ENCODE measurements around the gene LCN10. TPM values are rescaled to one million over a fixed set of nuclear protein-coding genes. Genes with fewer than 3 reads are reported as not detected.

The LCN10 gene
- total and polyA plus RNA-seq, 2 of the 13 experiments (the other 11 are each of a cell fraction or from before 2014, with no cell fraction given), result 0.53 to 0.61 TPM

DNA sequence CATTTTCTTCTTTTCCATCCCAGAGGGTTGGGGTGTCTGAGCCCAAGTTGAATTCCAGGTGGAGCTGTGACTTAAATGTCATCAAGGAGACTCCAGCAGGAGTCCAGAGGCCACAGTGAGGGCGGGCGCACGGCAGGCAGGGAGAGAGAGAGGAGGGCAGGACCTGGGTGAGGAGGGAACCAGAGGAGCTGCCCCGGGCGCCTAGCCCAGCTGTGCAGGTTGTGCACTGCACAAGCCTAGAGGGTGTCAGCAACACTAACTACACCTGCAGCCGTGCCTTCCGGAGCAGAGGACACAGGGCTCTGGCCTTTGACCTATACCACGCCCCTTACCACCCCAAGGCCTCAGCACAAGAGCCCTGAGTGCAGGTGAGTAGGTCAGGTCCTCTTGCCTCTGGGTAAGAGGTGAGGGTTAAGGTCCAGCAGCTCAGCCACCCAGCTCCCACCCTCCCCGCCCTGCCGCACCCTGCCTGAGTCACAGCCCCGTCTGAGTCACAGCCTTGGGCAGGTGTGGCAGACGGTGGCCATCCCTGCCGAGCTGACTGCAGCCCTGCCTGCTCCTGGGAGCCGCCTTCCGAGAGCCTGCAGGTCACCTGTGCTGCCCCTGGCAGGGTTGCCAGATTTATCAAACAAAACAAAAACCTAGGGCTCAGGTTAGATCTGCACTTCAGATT is 49.1 kb downstream of the LCN10 start (continued):
- no peak for TF ChIP-seq ZBTB46 (CRISPR knock-in tag; IDR thresholded peaks at IDR 0.05; ENCODE audit: borderline replicate concordance)
- TF ChIP-seq ZNF407 (CRISPR knock-in tag; IDR thresholded peaks at IDR 0.05; ENCODE audit: not compliant biosample characterization), result no peak
- peak; percentile 59; the same call in 1 of the 2 replicates for TF ChIP-seq DPF2 (CRISPR knock-in tag; IDR thresholded peaks at IDR 0.05; ENCODE audit: borderline replicate concordance, low read depth)
- TF ChIP-seq ZNF441 (CRISPR knock-in tag; IDR thresholded peaks at IDR 0.05; ENCODE audit: borderline replicate concordance), result no peak
- TF ChIP-seq CHD2 (IDR thresholded peaks at IDR 0.05; ENCODE audit: low read depth, low read length), result no peak
- peak; percentile 88; the same call in 1 of the 2 replicates for TF ChIP-seq TBX2 (CRISPR knock-in tag; IDR thresholded peaks at IDR 0.05; ENCODE audit: borderline replicate concordance)
- TF ChIP-seq RXRB (CRISPR knock-in tag; IDR thresholded peaks at IDR 0.05; ENCODE audit: borderline replicate concordance), result peak; percentile 98
- no peak for TF ChIP-seq ZBTB3 (CRISPR knock-in tag; IDR thresholded peaks at IDR 0.05; ENCODE audit: borderline replicate concordance, low read depth)
- no peak for TF ChIP-seq FIP1L1 (IDR thresholded peaks at IDR 0.05; ENCODE audit: borderline replicate concordance, insufficient read depth, low read depth, low read length)
- TF ChIP-seq, protein P1, sequence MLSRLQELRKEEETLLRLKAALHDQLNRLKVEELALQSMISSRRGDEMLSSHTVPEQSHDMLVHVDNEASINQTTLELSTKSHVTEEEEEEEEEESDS (CRISPR knock-in tag; IDR thresholded peaks at IDR 0.05; ENCODE audit: borderline replicate concordance), result 0 out of 2 replicates have a peak, but pooled peaks have one; percentile 52
- TF ChIP-seq ZNF20 (CRISPR knock-in tag; IDR thresholded peaks at IDR 0.05), result no peak
- no peak for TF ChIP-seq KAT2B (IDR thresholded peaks at IDR 0.05; ENCODE audit: borderline replicate concordance, low read depth, low read length)
- TF ChIP-seq RNF219 (CRISPR knock-in tag; IDR thresholded peaks at IDR 0.05), result no peak
- TF ChIP-seq STAG1 (CRISPR knock-in tag; IDR thresholded peaks at IDR 0.05), result no peak
- peak; percentile 84 for TF ChIP-seq ZBTB38 (CRISPR knock-in tag; IDR thresholded peaks at IDR 0.05)
- TF ChIP-seq HDAC1 (CRISPR knock-in tag; IDR thresholded peaks at IDR 0.05), result peak; percentile 91
